Panc1 (cell line): ENCODE measurements around the gene FILIP1L.

Experiments
- CTCF ChIP-seq: fragments of 450-650 bp; IDR thresholded peaks from 2 replicates; pipeline ENCODE4 v1.5.1; 2017; ENCODE audit warnings: mild to moderate bottlenecking
- POLR2AphosphoS5 ChIP-seq: IDR thresholded peaks from 2 replicates; pipeline ENCODE4 v1.6.1; 2012; ENCODE audit warnings: mild to moderate bottlenecking, low read depth, low read length, moderate library complexity

GRCh38 chr3:99941211-99941610 lies 173.1 kb downstream of the FILIP1L start:
- TF ChIP-seq CTCF (no peak), POLR2AphosphoS5 (no peak)
